ENCODE measurements around the gene TSPAN3.

Gene TSPAN3

GRCh38 chr15:77057072-77057471 is 13.8 kb downstream of the TSPAN3 start:
- no peak overlapping the region for H3K27ac ChIP-seq (ENCODE audit: low read length)
- WGBS (ENCODE audit: insufficient coverage, insufficient read length) = no CpG with 5 or more reads among the region's 1 CpG

GRCh38 chr15:77053709-77054108 is 17.2 kb downstream of the TSPAN3 start:
- 0 out of 2 replicates have a peak, but pooled peaks cover 4% of the 10 kb centered on the region for H3K36me3 ChIP-seq (ENCODE audit: control insufficient read depth, insufficient read depth, low read length)
- WGBS (ENCODE audit: insufficient coverage, insufficient read length) = no CpG with 5 or more reads among the region's 2 CpGs

More at GRCh38 chr15:77057072-77057471, 13.8 kb downstream of the TSPAN3 start:
- DNase-seq (ENCODE audit: low read depth, low spot score) = no peak
- no peak overlapping the region for H3K4me3 ChIP-seq (ENCODE audit: low read length)
- H3K27me3 ChIP-seq (ENCODE audit: control insufficient read depth, insufficient read depth, low read length) = no peaks in the 10 kb centered on the region
- no peaks in the 10 kb centered on the region for H3K9me3 ChIP-seq (ENCODE audit: control insufficient read depth, insufficient read depth, low read length)
- no peaks in the 10 kb centered on the region for H3K4me1 ChIP-seq (ENCODE audit: control insufficient read depth, insufficient read depth, low read length)
- H3K36me3 ChIP-seq (ENCODE audit: control insufficient read depth, insufficient read depth, low read length) = 0 out of 2 replicates have a peak, but pooled peaks cover 2% of the 10 kb centered on the region

GRCh38 chr15:77052556-77052955 is 18.4 kb downstream of the TSPAN3 start:
- Histone ChIP-seq H3K4me1 (ENCODE audit: control insufficient read depth, insufficient read depth, low read length) (no peaks in the 10 kb centered on the region), H3K27ac (ENCODE audit: low read length) (no peak overlapping the region), H3K27me3 (ENCODE audit: control insufficient read depth, insufficient read depth, low read length) (no peaks in the 10 kb centered on the region), H3K4me3 (ENCODE audit: low read length) (no peak overlapping the region), H3K36me3 (ENCODE audit: control insufficient read depth, insufficient read depth, low read length) (0 out of 2 replicates have a peak, but pooled peaks cover 4% of the 10 kb centered on the region), H3K9me3 (ENCODE audit: control insufficient read depth, insufficient read depth, low read length) (no peaks in the 10 kb centered on the region)
- no peak for DNase-seq (ENCODE audit: low read depth, low spot score)
- WGBS (ENCODE audit: insufficient coverage, insufficient read length) = no CpG with 5 or more reads among the region's 2 CpGs

More at GRCh38 chr15:77053709-77054108, 17.2 kb downstream of the TSPAN3 start:
- Histone ChIP-seq H3K27me3 (ENCODE audit: control insufficient read depth, insufficient read depth, low read length) (no peaks in the 10 kb centered on the region), H3K4me3 (ENCODE audit: low read length) (no peak overlapping the region), H3K27ac (ENCODE audit: low read length) (no peak overlapping the region), H3K9me3 (ENCODE audit: control insufficient read depth, insufficient read depth, low read length) (no peaks in the 10 kb centered on the region), H3K4me1 (ENCODE audit: control insufficient read depth, insufficient read depth, low read length) (no peaks in the 10 kb centered on the region)
- no peak for DNase-seq (ENCODE audit: low read depth, low spot score)

- no peak overlapping the region for H3K4me3 ChIP-seq (ENCODE audit: low read length)
- H3K27me3 ChIP-seq (ENCODE audit: control insufficient read depth, insufficient read depth, low read length) = no peaks in the 10 kb centered on the region
- no peak overlapping the region for H3K27ac ChIP-seq (ENCODE audit: low read length)
- no peaks in the 10 kb centered on the region for H3K4me1 ChIP-seq (ENCODE audit: control insufficient read depth, insufficient read depth, low read length)
- DNase-seq (ENCODE audit: low read depth, low spot score) = no peak
- peaks cover 6% of the 10 kb centered on the region; the same call in 1 of the 2 replicates for H3K36me3 ChIP-seq (ENCODE audit: control insufficient read depth, insufficient read depth, low read length)
- H3K9me3 ChIP-seq (ENCODE audit: control insufficient read depth, insufficient read depth, low read length) = no peaks in the 10 kb centered on the region
- no CpG with 5 or more reads among the region's 1 CpG for WGBS (ENCODE audit: insufficient coverage, insufficient read length)
Observed at GRCh38 chr15:77048135-77048876, 22.6 kb downstream of the TSPAN3 start.

GRCh38 chr15:77046704-77047412 is 24.1 kb downstream of the TSPAN3 start:
- peaks cover 2% of the 10 kb centered on the region; the same call in 1 of the 2 replicates for H3K36me3 ChIP-seq (ENCODE audit: control insufficient read depth, insufficient read depth, low read length)
- no peaks in the 10 kb centered on the region for H3K27me3 ChIP-seq (ENCODE audit: control insufficient read depth, insufficient read depth, low read length)

GRCh38 chr15:77045985-77046384 is 24.9 kb downstream of the TSPAN3 start:
- no peak overlapping the region for H3K4me3 ChIP-seq (ENCODE audit: low read length)
- H3K27ac ChIP-seq (ENCODE audit: low read length) = no peak overlapping the region
- no CpG with 5 or more reads among the region's 1 CpG for WGBS (ENCODE audit: insufficient coverage, insufficient read length)
- no peaks in the 10 kb centered on the region for H3K4me1 ChIP-seq (ENCODE audit: control insufficient read depth, insufficient read depth, low read length)
- H3K36me3 ChIP-seq (ENCODE audit: control insufficient read depth, insufficient read depth, low read length) = peaks cover 2% of the 10 kb centered on the region; the same call in 1 of the 2 replicates
- no peaks in the 10 kb centered on the region for H3K27me3 ChIP-seq (ENCODE audit: control insufficient read depth, insufficient read depth, low read length)
- no peak for DNase-seq (ENCODE audit: low read depth, low spot score)
- no peaks in the 10 kb centered on the region for H3K9me3 ChIP-seq (ENCODE audit: control insufficient read depth, insufficient read depth, low read length)

More at GRCh38 chr15:77046704-77047412, 24.1 kb downstream of the TSPAN3 start:
- H3K4me3 ChIP-seq (ENCODE audit: low read length) = no peak overlapping the region
- no peak for DNase-seq (ENCODE audit: low read depth, low spot score)
- WGBS (ENCODE audit: insufficient coverage, insufficient read length) = no CpG with 5 or more reads among the region's 7 CpGs
- no peaks in the 10 kb centered on the region for H3K9me3 ChIP-seq (ENCODE audit: control insufficient read depth, insufficient read depth, low read length)
- no peaks in the 10 kb centered on the region for H3K4me1 ChIP-seq (ENCODE audit: control insufficient read depth, insufficient read depth, low read length)
- H3K27ac ChIP-seq (ENCODE audit: low read length) = no peak overlapping the region

GRCh38 chr15:77044228-77045042 is 26.5 kb downstream of the TSPAN3 start:
- peaks cover 2% of the 10 kb centered on the region; the same call in 1 of the 2 replicates for H3K36me3 ChIP-seq (ENCODE audit: control insufficient read depth, insufficient read depth, low read length)
- WGBS (ENCODE audit: insufficient coverage, insufficient read length) = no CpG with 5 or more reads among the region's 7 CpGs

GRCh38 chr15:77042955-77043920 is 27.7 kb downstream of the TSPAN3 start:
- H3K4me1 ChIP-seq (ENCODE audit: control insufficient read depth, insufficient read depth, low read length) = no peaks in the 10 kb centered on the region
- no peak overlapping the region for H3K4me3 ChIP-seq (ENCODE audit: low read length)
- WGBS (ENCODE audit: insufficient coverage, insufficient read length) = no CpG with 5 or more reads among the region's 20 CpGs
- no peaks in the 10 kb centered on the region for H3K9me3 ChIP-seq (ENCODE audit: control insufficient read depth, insufficient read depth, low read length)
- H3K27ac ChIP-seq (ENCODE audit: low read length) = no peak overlapping the region
- H3K36me3 ChIP-seq (ENCODE audit: control insufficient read depth, insufficient read depth, low read length) = peaks cover 2% of the 10 kb centered on the region; the same call in 1 of the 2 replicates
- no peak for DNase-seq (ENCODE audit: low read depth, low spot score)
- H3K27me3 ChIP-seq (ENCODE audit: control insufficient read depth, insufficient read depth, low read length) = no peaks in the 10 kb centered on the region

More at GRCh38 chr15:77044228-77045042, 26.5 kb downstream of the TSPAN3 start:
- H3K27ac ChIP-seq (ENCODE audit: low read length) = no peak overlapping the region
- H3K4me3 ChIP-seq (ENCODE audit: low read length) = no peak overlapping the region
- H3K27me3 ChIP-seq (ENCODE audit: control insufficient read depth, insufficient read depth, low read length) = no peaks in the 10 kb centered on the region
- no peaks in the 10 kb centered on the region for H3K4me1 ChIP-seq (ENCODE audit: control insufficient read depth, insufficient read depth, low read length)
- no peak for DNase-seq (ENCODE audit: low read depth, low spot score)
- no peaks in the 10 kb centered on the region for H3K9me3 ChIP-seq (ENCODE audit: control insufficient read depth, insufficient read depth, low read length)

- H3K36me3 ChIP-seq (ENCODE audit: control insufficient read depth, insufficient read depth, low read length) = peaks cover 2% of the 10 kb centered on the region; the same call in 1 of the 2 replicates
Observed at GRCh38 chr15:77042245-77042919, 28.5 kb downstream of the TSPAN3 start.

More at GRCh38 chr15:77042245-77042919, 28.5 kb downstream of the TSPAN3 start:
- no peak for DNase-seq (ENCODE audit: low read depth, low spot score)
- H3K27me3 ChIP-seq (ENCODE audit: control insufficient read depth, insufficient read depth, low read length) = no peaks in the 10 kb centered on the region
- no peak overlapping the region for H3K4me3 ChIP-seq (ENCODE audit: low read length)
- H3K9me3 ChIP-seq (ENCODE audit: control insufficient read depth, insufficient read depth, low read length) = no peaks in the 10 kb centered on the region
- H3K27ac ChIP-seq (ENCODE audit: low read length) = no peak overlapping the region
- H3K4me1 ChIP-seq (ENCODE audit: control insufficient read depth, insufficient read depth, low read length) = no peaks in the 10 kb centered on the region
- no CpG with 5 or more reads among the region's 8 CpGs for WGBS (ENCODE audit: insufficient coverage, insufficient read length)
